Nephron (organoid): Measurements from ENCODE around the gene ANO1.
A peak's percentile ranks its signal among the peaks of the same experiment; 100 is the strongest.

Experiments used
- H3K27ac Mint-ChIP-seq, 3 experiments: 2 replicates each; pipeline ENCODE4 v1.8.0; 2020; ENCODE audit warnings: mixed read lengths in 3 of 3, mild to moderate bottlenecking in 2 of 3, moderate library complexity in 1 of 3
- H3K27me3 Mint-ChIP-seq: 2 replicates; pipeline ENCODE4 v1.8.0; 2021; ENCODE audit warnings: low read depth, mild to moderate bottlenecking, moderate library complexity, mixed read lengths
- H3K36me3 Mint-ChIP-seq: 2 replicates; pipeline ENCODE4 v1.8.0; 2020; ENCODE audit warnings: low read depth, mixed read lengths
- H3K4me1 Mint-ChIP-seq: 2 replicates; pipeline ENCODE4 v1.8.0; 2020; ENCODE audit warnings: mixed read lengths
- H3K4me3 Mint-ChIP-seq, 3 experiments: 2 replicates each; pipeline ENCODE4 v1.8.0; 2020; ENCODE audit warnings: mild to moderate bottlenecking in 3 of 3, mixed read lengths in 3 of 3, moderate library complexity in 2 of 3
- H3K9me3 Mint-ChIP-seq: 2 replicates; pipeline ENCODE4 v1.8.0; 2020; ENCODE audit warnings: mixed read lengths
- TF ChIP-seq, protein P1 (sequence below), 3 experiments: fragments of 200-600 bp; sonication (generic); IDR thresholded peaks; one replicate each; pipeline ENCODE4 v1.5.0; 2021; ENCODE audit warnings: antibody characterized with exemption in 3 of 3; ENCODE audit not compliant: unreplicated experiment in 3 of 3

ANO1 gene

DNA sequence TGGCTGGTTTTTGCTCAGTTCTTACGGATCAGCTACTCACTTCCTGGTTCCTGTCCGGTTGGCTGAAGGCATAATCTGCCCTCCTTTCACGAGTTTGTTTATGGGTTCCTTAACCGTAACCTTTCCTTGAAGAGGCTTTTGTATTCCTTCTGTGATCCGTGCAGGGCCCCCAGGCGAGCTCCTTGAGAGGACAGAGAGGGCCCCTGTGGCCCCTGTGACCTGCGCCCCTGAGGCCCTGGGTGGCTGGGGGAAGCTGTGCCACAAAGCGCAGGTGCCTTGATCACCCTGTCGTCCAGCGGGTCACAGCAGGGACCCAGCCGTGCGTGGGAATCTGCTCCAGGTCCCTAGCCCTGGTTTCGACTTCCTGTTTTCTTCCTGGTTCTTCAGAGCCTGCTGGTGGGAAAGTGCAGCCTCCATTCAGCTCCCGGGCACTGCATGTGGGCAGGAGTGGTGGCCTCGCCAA, 97.2 kb downstream of the ANO1 start:
- no peaks in the 10 kb centered on the region for H3K36me3 Mint-ChIP-seq
- H3K9me3 Mint-ChIP-seq, result no peaks in the 10 kb centered on the region
- no peak overlapping the region for H3K4me3 Mint-ChIP-seq
- TF ChIP-seq, protein P1, sequence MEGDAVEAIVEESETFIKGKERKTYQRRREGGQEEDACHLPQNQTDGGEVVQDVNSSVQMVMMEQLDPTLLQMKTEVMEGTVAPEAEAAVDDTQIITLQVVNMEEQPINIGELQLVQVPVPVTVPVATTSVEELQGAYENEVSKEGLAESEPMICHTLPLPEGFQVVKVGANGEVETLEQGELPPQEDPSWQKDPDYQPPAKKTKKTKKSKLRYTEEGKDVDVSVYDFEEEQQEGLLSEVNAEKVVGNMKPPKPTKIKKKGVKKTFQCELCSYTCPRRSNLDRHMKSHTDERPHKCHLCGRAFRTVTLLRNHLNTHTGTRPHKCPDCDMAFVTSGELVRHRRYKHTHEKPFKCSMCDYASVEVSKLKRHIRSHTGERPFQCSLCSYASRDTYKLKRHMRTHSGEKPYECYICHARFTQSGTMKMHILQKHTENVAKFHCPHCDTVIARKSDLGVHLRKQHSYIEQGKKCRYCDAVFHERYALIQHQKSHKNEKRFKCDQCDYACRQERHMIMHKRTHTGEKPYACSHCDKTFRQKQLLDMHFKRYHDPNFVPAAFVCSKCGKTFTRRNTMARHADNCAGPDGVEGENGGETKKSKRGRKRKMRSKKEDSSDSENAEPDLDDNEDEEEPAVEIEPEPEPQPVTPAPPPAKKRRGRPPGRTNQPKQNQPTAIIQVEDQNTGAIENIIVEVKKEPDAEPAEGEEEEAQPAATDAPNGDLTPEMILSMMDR (IDR thresholded peaks at IDR 0.05; ENCODE audit: unreplicated experiment in 3 of 3), result no peak
- peaks cover 6% of the 10 kb centered on the region for H3K27me3 Mint-ChIP-seq
- peaks cover 7% of the 10 kb centered on the region for H3K4me1 Mint-ChIP-seq
- H3K27ac Mint-ChIP-seq, result peak overlapping the region in 2 of 3 experiments; percentile 84 to 90

GRCh38 chr11:70176940-70177689, 99.0 kb downstream of the ANO1 start:
- Mint-ChIP-seq H3K27ac (no peak overlapping the region), H3K9me3 (no peaks in the 10 kb centered on the region), H3K4me1 (peaks cover 7% of the 10 kb centered on the region), H3K4me3 (no peak overlapping the region), H3K36me3 (no peaks in the 10 kb centered on the region), H3K27me3 (peaks cover 3% of the 10 kb centered on the region)
- TF ChIP-seq, protein P1 (IDR thresholded peaks at IDR 0.05; ENCODE audit: unreplicated experiment in 3 of 3), result peak; percentile 31 to 42 (median 32)

GRCh38 chr11:70180906-70181305, 102.8 kb downstream of the ANO1 start:
- Mint-ChIP-seq H3K4me3 (no peak overlapping the region), H3K4me1 (no peaks in the 10 kb centered on the region), H3K9me3 (no peaks in the 10 kb centered on the region), H3K36me3 (no peaks in the 10 kb centered on the region), H3K27me3 (peaks cover 6% of the 10 kb centered on the region), H3K27ac (no peak overlapping the region)
- TF ChIP-seq, protein P1 (IDR thresholded peaks at IDR 0.05; ENCODE audit: unreplicated experiment in 3 of 3), result no peak

DNA sequence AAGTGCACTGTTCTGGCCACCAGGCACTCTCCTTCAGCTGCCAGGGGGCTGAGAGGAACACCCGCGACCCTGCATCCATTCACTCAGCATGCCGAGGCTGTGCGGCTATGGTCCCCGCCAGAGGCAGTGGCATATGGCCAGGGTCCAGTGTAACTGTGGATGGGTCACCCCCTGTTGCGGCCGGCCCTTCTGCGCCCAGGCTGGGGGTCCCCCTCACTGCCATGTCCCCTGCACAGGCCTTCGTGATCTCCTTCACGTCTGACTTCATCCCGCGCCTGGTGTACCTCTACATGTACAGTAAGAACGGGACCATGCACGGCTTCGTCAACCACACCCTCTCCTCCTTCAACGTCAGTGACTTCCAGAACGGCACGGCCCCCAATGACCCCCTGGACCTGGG, 104.1 kb downstream of the ANO1 start:
- no peak overlapping the region for H3K27ac Mint-ChIP-seq
- no peak overlapping the region for H3K4me3 Mint-ChIP-seq
- TF ChIP-seq, protein P1 (IDR thresholded peaks at IDR 0.05; ENCODE audit: unreplicated experiment in 3 of 3), result no peak
- no peaks in the 10 kb centered on the region for H3K4me1 Mint-ChIP-seq
- H3K36me3 Mint-ChIP-seq, result no peaks in the 10 kb centered on the region
- peaks cover 5% of the 10 kb centered on the region for H3K27me3 Mint-ChIP-seq
- H3K9me3 Mint-ChIP-seq, result no peaks in the 10 kb centered on the region

- no peaks in the 10 kb centered on the region for H3K4me1 Mint-ChIP-seq
- H3K4me3 Mint-ChIP-seq, result no peak overlapping the region
- H3K27me3 Mint-ChIP-seq, result peaks cover 10% of the 10 kb centered on the region
- TF ChIP-seq, protein P1 (IDR thresholded peaks at IDR 0.05; ENCODE audit: unreplicated experiment in 3 of 3), result no peak
- no peaks in the 10 kb centered on the region for H3K36me3 Mint-ChIP-seq
- no peak overlapping the region for H3K27ac Mint-ChIP-seq
- H3K9me3 Mint-ChIP-seq, result no peaks in the 10 kb centered on the region
Measured at GRCh38 chr11:70183032-70183431, 104.9 kb downstream of the ANO1 start.
